ENCODE results near the gene LY6G6D. TPM values are rescaled to one million over a fixed set of nuclear protein-coding genes. Genes with fewer than 3 reads are reported as not detected.

The LY6G6D gene
- total and polyA plus RNA-seq, 2 experiments from 2014 or later = 3.0 TPM; not detected in 1

DNA sequence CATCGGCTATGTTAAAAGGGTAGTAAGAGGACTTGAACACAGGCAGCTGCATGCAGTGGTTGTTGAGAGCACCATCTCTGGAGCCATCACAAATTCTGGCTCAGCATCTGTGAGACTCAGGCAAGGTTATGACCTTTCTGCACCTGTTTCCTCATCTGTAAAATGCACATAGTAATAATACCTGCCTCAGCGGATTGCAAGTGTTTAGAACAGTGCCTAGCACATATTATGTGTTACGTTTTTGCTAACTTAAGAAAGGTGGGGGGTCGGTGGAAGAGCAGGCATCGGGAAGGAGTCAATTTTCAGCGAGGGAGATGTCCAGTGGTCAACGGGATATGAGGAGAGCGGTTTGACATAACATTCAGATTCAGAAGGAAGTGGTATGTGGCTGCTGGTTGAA lies 37.2 kb upstream of the LY6G6D start:
- Histone ChIP-seq H3K36me3 (replicated peaks; ENCODE audit: insufficient read depth, low read depth) (no peaks in the 10 kb centered on the region), H3K4me2 (no peak overlapping the region), H3K4me3 (no peak overlapping the region), H3K27ac (no peak overlapping the region), H3K9me2 (replicated peaks; ENCODE audit: insufficient read depth) (no peaks in the 10 kb centered on the region), H3K4me1 (ENCODE audit: insufficient read depth) (peaks cover 5% of the 10 kb centered on the region), H3K79me2 (no peaks in the 10 kb centered on the region), H3K9me3 (ENCODE audit: low read depth) (no peaks in the 10 kb centered on the region), H2AFZ (no peak overlapping the region), H3K27me3 (no peaks in the 10 kb centered on the region), H4K20me1 (ENCODE audit: insufficient read depth, poor library complexity, severe bottlenecking) (no peaks in the 10 kb centered on the region)
- DNase-seq (ENCODE audit: low spot score) = no peak
- TF ChIP-seq EZH2 (IDR thresholded peaks at IDR 0.05; ENCODE audit: borderline replicate concordance) = no peak
- 78% methylated on average over 8 of the region's 8 CpGs for WGBS (ENCODE audit: low lambda C conversion rate, missing lambda C conversion rate)

DNA sequence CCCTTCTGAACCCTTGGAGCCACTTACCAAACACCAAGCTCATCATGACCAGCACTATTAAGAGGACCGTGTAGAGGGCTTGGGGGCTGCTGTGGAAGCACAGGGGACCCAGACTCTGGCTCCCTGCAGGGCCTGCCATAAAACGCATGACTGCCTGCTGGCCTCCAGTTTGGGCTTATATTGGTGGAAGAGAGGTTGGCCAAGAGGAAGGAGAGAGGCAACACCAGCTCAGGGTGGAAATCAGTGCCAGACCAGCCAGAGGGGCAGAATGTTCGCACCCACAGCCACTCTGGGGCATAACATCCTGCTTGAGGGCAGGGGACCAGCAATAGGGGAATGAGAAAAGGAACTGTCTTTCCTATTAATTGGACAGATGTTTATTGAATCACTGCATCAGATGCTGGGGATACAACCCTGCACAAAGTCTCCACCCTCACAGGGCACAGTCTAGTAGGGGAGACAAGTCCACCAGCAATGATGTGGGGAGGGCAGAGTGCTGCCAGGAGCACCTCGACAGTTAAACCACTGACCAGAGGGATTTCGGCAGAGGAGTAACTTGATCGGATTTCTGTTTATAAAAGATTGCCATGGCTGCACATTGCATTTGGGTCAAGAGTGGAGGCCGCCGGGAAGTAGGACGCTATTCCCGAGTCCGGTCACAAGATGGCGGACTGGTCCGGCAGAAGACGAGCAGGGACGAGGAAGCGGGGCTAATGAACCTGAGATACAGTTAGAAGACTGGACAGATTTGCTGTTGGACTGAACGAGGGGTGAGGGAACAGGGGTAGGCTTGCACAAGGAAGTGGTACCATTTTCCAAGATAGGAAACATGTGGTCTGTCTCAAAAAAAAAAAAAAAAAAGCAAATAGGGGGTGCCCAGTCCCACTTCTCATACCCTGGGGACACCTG lies 34.7 kb upstream of the LY6G6D start, which contains the start of gene LY6G5C:
Gene LY6G5C (minus strand): TSS at position 842 of the 909 bp plus-strand sequence. CDS start 694 bp downstream, at position 148.
- H3K9me3 ChIP-seq (ENCODE audit: low read depth) = no peaks in the 10 kb centered on the region
- H3K79me2 ChIP-seq = no peaks in the 10 kb centered on the region
- WGBS (ENCODE audit: low lambda C conversion rate, missing lambda C conversion rate) = 15% methylated on average over 17 of the region's 17 CpGs
- TF ChIP-seq EZH2phosphoT487 (IDR thresholded peaks at IDR 0.05; ENCODE audit: low read depth, severe bottlenecking, unreplicated experiment) = no peak
- TF ChIP-seq, protein P1, sequence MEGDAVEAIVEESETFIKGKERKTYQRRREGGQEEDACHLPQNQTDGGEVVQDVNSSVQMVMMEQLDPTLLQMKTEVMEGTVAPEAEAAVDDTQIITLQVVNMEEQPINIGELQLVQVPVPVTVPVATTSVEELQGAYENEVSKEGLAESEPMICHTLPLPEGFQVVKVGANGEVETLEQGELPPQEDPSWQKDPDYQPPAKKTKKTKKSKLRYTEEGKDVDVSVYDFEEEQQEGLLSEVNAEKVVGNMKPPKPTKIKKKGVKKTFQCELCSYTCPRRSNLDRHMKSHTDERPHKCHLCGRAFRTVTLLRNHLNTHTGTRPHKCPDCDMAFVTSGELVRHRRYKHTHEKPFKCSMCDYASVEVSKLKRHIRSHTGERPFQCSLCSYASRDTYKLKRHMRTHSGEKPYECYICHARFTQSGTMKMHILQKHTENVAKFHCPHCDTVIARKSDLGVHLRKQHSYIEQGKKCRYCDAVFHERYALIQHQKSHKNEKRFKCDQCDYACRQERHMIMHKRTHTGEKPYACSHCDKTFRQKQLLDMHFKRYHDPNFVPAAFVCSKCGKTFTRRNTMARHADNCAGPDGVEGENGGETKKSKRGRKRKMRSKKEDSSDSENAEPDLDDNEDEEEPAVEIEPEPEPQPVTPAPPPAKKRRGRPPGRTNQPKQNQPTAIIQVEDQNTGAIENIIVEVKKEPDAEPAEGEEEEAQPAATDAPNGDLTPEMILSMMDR (IDR thresholded peaks at IDR 0.05; ENCODE audit: poor library complexity) = peak; percentile 92
- H3K4me3 ChIP-seq = peak within 1 kb of the TSS; percentile 39
- peak within 1 kb of the TSS; percentile 96 for H3K4me2 ChIP-seq
- H2AFZ ChIP-seq = peak within 1 kb of the TSS; percentile 83
- no peaks in the 10 kb centered on the region for H3K36me3 ChIP-seq (replicated peaks; ENCODE audit: insufficient read depth, low read depth)
- no peaks in the 10 kb centered on the region for H4K20me1 ChIP-seq (ENCODE audit: insufficient read depth, poor library complexity, severe bottlenecking)
- no peaks in the 10 kb centered on the region for H3K9me2 ChIP-seq (replicated peaks; ENCODE audit: insufficient read depth)
- peak; percentile 89 for DNase-seq (ENCODE audit: low spot score)
- peaks cover 5% of the 10 kb centered on the region for H3K4me1 ChIP-seq (ENCODE audit: insufficient read depth)
- H3K27ac ChIP-seq = peak within 1 kb of the TSS; percentile 84
- H3K27me3 ChIP-seq = no peaks in the 10 kb centered on the region

DNA sequence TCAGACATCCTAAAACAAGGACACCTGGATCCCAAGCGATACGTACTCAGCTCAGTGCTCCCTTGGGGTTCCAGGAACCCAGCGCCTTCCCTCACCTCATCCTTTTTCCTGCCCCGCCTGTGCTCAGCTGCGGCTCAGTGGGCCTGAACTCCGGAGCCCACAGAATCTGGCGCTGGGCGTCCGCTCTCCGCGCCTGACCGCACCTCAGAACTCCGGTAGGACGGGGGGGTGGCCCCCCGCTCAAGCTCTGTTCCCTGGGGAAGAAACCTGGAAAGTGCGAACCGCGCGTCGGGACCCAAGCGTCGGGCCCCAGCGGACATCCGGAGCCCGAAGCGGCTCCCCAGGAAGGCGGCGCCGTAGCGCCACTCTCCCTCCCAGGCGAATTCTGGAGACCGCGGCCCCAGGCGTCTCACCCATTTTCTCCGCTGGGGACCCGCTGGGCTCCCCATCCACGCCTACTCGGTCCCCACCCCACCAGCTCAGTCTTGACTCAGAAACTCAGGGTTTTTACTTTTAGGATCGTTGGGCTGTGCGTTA lies 33.9 kb upstream of the LY6G6D start:
- peak overlapping the region; percentile 39 for H3K4me3 ChIP-seq
- no peaks in the 10 kb centered on the region for H3K9me3 ChIP-seq (ENCODE audit: low read depth)
- H3K36me3 ChIP-seq (replicated peaks; ENCODE audit: insufficient read depth, low read depth) = no peaks in the 10 kb centered on the region
- H3K79me2 ChIP-seq = no peaks in the 10 kb centered on the region
- peak overlapping the region; percentile 96 for H3K4me2 ChIP-seq
- TF ChIP-seq, protein P1 (IDR thresholded peaks at IDR 0.05; ENCODE audit: poor library complexity) = peak; percentile 8
- no peak for TF ChIP-seq EZH2phosphoT487 (IDR thresholded peaks at IDR 0.05; ENCODE audit: low read depth, severe bottlenecking, unreplicated experiment)
- WGBS (ENCODE audit: low lambda C conversion rate, missing lambda C conversion rate) = 2% methylated on average over 34 of the region's 40 CpGs
- no peaks in the 10 kb centered on the region for H3K9me2 ChIP-seq (replicated peaks; ENCODE audit: insufficient read depth)
- H3K27me3 ChIP-seq = no peaks in the 10 kb centered on the region
- H3K4me1 ChIP-seq (ENCODE audit: insufficient read depth) = peaks cover 5% of the 10 kb centered on the region
- H4K20me1 ChIP-seq (ENCODE audit: insufficient read depth, poor library complexity, severe bottlenecking) = no peaks in the 10 kb centered on the region
- peak overlapping the region; percentile 84 for H3K27ac ChIP-seq
- peak; percentile 68 for DNase-seq (ENCODE audit: low spot score)
- peak overlapping the region; percentile 83 for H2AFZ ChIP-seq

DNA sequence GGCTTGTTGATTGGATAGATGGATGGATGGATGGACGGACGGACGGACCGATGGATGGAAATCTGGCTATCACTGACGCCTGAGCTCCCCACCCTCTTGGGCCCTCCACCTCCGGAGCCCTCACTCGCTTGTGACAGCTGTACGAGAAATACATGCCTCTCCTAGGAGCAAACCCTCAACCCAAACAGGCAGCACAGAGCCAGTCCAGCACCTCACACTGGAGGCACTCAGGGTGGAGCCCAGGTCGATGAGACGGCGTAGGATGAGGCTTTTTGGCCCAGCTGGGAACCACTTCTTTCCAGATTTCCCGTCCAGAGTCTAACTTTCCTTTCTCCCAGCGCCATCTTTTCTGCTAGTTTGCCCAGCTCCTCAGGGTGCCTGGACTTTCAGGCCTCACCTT lies 31.6 kb upstream of the LY6G6D start:
- TF ChIP-seq, protein P1 (IDR thresholded peaks at IDR 0.05; ENCODE audit: poor library complexity) = no peak
- TF ChIP-seq EZH2 (IDR thresholded peaks at IDR 0.05; ENCODE audit: borderline replicate concordance) = no peak
- TF ChIP-seq EZH2phosphoT487 (IDR thresholded peaks at IDR 0.05; ENCODE audit: low read depth, severe bottlenecking, unreplicated experiment) = no peak
- Histone ChIP-seq H2AFZ (peak overlapping the region; percentile 32), H3K4me2 (peak overlapping the region; percentile 86), H3K4me3 (peak overlapping the region; percentile 12), H3K4me1 (ENCODE audit: insufficient read depth) (peaks cover 5% of the 10 kb centered on the region), H3K27me3 (no peaks in the 10 kb centered on the region), H4K20me1 (ENCODE audit: insufficient read depth, poor library complexity, severe bottlenecking) (no peaks in the 10 kb centered on the region), H3K9me3 (ENCODE audit: low read depth) (no peaks in the 10 kb centered on the region), H3K9me2 (replicated peaks; ENCODE audit: insufficient read depth) (no peaks in the 10 kb centered on the region), H3K27ac (peak overlapping the region; percentile 36), H3K79me2 (no peaks in the 10 kb centered on the region), H3K36me3 (replicated peaks; ENCODE audit: insufficient read depth, low read depth) (no peaks in the 10 kb centered on the region)
- DNase-seq (ENCODE audit: low spot score) = no peak
- 72% methylated on average over 13 of the region's 13 CpGs for WGBS (ENCODE audit: low lambda C conversion rate, missing lambda C conversion rate)
